ENCODE data around the gene NUB1. TPM values are rescaled to one million over a fixed set of nuclear protein-coding genes. Genes with fewer than 3 reads are reported as not detected.

NUB1 gene
- polyA plus RNA-seq, 1 donor (not counting 4 experiments of a cell fraction or from before 2014, with no cell fraction given): 34.6 TPM

DNA sequence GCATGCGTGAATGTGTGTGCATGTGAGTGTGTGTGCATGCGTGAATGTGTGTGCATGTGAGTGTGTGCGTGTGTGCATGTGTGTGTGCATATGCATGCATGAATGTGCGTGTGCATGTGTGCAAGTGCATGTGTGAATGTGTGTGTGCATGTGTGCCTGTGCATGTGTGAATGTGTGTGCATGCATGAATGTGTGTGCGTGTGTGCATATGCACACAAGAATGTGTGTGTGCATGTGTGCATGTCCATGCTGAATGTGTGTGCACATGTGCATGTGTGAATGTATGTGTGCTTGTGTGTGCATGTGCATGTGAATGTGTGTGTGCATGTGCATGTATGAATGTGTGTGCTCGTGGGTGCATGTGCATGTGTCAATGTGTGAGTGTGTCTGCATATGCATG, 42.1 kb upstream of the NUB1 start:
- Histone ChIP-seq H3K79me2 (ENCODE audit: control insufficient read depth, insufficient read depth, low read length) (no peaks in the 10 kb centered on the region), H3K4me2 (ENCODE audit: control insufficient read depth, extremely low read depth, insufficient read depth, low read depth, low read length) (no peak overlapping the region), H3K9me3 (ENCODE audit: control insufficient read depth, low read depth, low read length) (peaks cover 2% of the 10 kb centered on the region), H3K36me3 (ENCODE audit: control insufficient read depth in 2 of 2, extremely low read depth in 1 of 2, insufficient read depth in 2 of 2, low read length in 2 of 2) (no peaks in the 10 kb centered on the region), H3K27ac (ENCODE audit: control insufficient read depth, insufficient read depth, low read length) (no peak overlapping the region), H3K4me3 (ENCODE audit: control insufficient read depth in 2 of 3, extremely low read depth in 1 of 3, insufficient read depth in 2 of 3, low read depth in 1 of 3, low read length in 3 of 3) (no peak overlapping the region), H3K4me1 (ENCODE audit: control insufficient read depth, extremely low read depth, insufficient read depth, low read length) (peaks cover 3% of the 10 kb centered on the region), H3K9me1 (ENCODE audit: control insufficient read depth, extremely low read depth, insufficient read depth, low read length) (no peaks in the 10 kb centered on the region), H4K20me1 (ENCODE audit: control insufficient read depth, extremely low read depth, insufficient read depth, low read length) (no peaks in the 10 kb centered on the region), H3K9ac (ENCODE audit: control insufficient read depth, extremely low read depth, insufficient read depth, low read length) (no peak overlapping the region), H3K27me3 (ENCODE audit: control insufficient read depth, extremely low read depth, insufficient read depth, low read length) (peaks cover 11% of the 10 kb centered on the region), H2AFZ (ENCODE audit: control insufficient read depth, low read length) (no peak overlapping the region)
- DNase-seq (ENCODE audit: low read depth, low spot score) (no peak), FAIRE-seq (no peak)
- dilution Hi-C loops (cut with MboI; ENCODE audit: extremely low pct_ligation_motif_present, low sequenced_read_pairs): no loop called here
- no peak for TF ChIP-seq EZH2 (IDR thresholded peaks at IDR 0.05; ENCODE audit: low read length)
- TF ChIP-seq, protein P1, sequence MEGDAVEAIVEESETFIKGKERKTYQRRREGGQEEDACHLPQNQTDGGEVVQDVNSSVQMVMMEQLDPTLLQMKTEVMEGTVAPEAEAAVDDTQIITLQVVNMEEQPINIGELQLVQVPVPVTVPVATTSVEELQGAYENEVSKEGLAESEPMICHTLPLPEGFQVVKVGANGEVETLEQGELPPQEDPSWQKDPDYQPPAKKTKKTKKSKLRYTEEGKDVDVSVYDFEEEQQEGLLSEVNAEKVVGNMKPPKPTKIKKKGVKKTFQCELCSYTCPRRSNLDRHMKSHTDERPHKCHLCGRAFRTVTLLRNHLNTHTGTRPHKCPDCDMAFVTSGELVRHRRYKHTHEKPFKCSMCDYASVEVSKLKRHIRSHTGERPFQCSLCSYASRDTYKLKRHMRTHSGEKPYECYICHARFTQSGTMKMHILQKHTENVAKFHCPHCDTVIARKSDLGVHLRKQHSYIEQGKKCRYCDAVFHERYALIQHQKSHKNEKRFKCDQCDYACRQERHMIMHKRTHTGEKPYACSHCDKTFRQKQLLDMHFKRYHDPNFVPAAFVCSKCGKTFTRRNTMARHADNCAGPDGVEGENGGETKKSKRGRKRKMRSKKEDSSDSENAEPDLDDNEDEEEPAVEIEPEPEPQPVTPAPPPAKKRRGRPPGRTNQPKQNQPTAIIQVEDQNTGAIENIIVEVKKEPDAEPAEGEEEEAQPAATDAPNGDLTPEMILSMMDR (optimal IDR thresholded peaks at IDR 0.05 in 1 of 3, IDR thresholded peaks at IDR 0.05 in 1 of 3, conservative IDR thresholded peaks at IDR 0.05 in 1 of 3; ENCODE audit: extremely low read depth in 1 of 3, insufficient read depth in 2 of 3, low read length in 3 of 3): no peak

DNA sequence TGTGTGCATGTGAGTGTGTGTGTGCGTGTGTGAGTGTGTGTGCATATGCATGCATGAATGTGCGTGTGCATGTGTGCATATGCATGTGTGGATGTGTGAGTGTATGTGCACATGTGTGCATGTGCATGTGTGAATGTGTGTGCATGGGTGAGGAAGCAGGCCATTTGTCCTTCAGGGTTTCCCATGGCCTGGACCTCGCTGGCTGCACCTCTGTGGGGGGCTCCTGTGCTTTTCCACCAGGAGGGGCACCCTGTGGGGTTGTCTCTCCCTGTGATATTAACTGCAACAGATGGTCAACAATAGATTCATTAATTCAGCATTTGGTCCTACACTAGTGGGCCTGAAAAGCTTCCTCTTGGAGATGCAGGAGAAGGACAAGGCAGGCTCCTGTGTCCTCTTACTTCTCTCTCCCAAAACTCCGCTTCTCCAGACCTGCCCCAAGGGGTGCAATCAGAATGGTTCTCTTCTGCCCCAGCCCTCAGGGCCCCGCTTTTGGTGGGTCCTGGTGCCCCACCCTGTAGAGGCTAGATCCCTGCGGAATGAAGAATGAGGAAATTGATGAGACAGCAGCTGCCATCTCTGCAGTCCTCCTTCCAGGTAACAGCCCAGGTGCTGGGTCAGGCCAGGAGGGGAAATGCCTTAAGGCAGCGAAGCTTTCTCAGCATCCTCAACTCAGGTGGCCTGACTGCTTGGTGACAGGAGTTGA, 41.5 kb upstream of the NUB1 start:
- H3K27me3 ChIP-seq (ENCODE audit: control insufficient read depth, extremely low read depth, insufficient read depth, low read length): peaks cover 15% of the 10 kb centered on the region
- dilution Hi-C loops (cut with MboI; ENCODE audit: extremely low pct_ligation_motif_present, low sequenced_read_pairs): no loop called here

More for the DNA sequence above, 41.5 kb upstream of the NUB1 start:
- no peak overlapping the region for H3K4me2 ChIP-seq (ENCODE audit: control insufficient read depth, extremely low read depth, insufficient read depth, low read depth, low read length)
- H2AFZ ChIP-seq (ENCODE audit: control insufficient read depth, low read length): no peak overlapping the region
- no peaks in the 10 kb centered on the region for H4K20me1 ChIP-seq (ENCODE audit: control insufficient read depth, extremely low read depth, insufficient read depth, low read length)
- TF ChIP-seq, protein P1 (optimal IDR thresholded peaks at IDR 0.05 in 1 of 3, IDR thresholded peaks at IDR 0.05 in 1 of 3, conservative IDR thresholded peaks at IDR 0.05 in 1 of 3; ENCODE audit: extremely low read depth in 1 of 3, insufficient read depth in 2 of 3, low read length in 3 of 3): no peak
- no peak for TF ChIP-seq EZH2 (IDR thresholded peaks at IDR 0.05; ENCODE audit: low read length)
- peaks cover 2% of the 10 kb centered on the region for H3K9me3 ChIP-seq (ENCODE audit: control insufficient read depth, low read depth, low read length)
- H3K9ac ChIP-seq (ENCODE audit: control insufficient read depth, extremely low read depth, insufficient read depth, low read length): no peak overlapping the region
- DNase-seq (ENCODE audit: low read depth, low spot score) (no peak), FAIRE-seq (no peak)
- H3K9me1 ChIP-seq (ENCODE audit: control insufficient read depth, extremely low read depth, insufficient read depth, low read length): no peaks in the 10 kb centered on the region
- H3K4me1 ChIP-seq (ENCODE audit: control insufficient read depth, extremely low read depth, insufficient read depth, low read length): peaks cover 3% of the 10 kb centered on the region
- H3K27ac ChIP-seq (ENCODE audit: control insufficient read depth, insufficient read depth, low read length): no peak overlapping the region
- no peaks in the 10 kb centered on the region for H3K36me3 ChIP-seq (ENCODE audit: control insufficient read depth in 2 of 2, extremely low read depth in 1 of 2, insufficient read depth in 2 of 2, low read length in 2 of 2)
- H3K79me2 ChIP-seq (ENCODE audit: control insufficient read depth, insufficient read depth, low read length): no peaks in the 10 kb centered on the region
- no peak overlapping the region for H3K4me3 ChIP-seq (ENCODE audit: control insufficient read depth in 2 of 3, extremely low read depth in 1 of 3, insufficient read depth in 2 of 3, low read depth in 1 of 3, low read length in 3 of 3)
